Fibroblast of pulmonary artery (primary cell): ENCODE results near the gene KCNH3.

Experiments
- DNase-seq: peaks from one replicate; pipeline ENCODE4 v3.0.0-alpha.2; 2010; ENCODE audit warnings: low read depth
- H3K4me3 ChIP-seq: replicated peaks from 2 replicates; pipeline ENCODE4 v1.5.1; 2011; ENCODE audit warnings: low read depth, mild to moderate bottlenecking, control low read depth, low read length, moderate library complexity
- CTCF ChIP-seq: IDR thresholded peaks from 2 replicates; pipeline ENCODE4 v1.5.1; 2011; ENCODE audit warnings: mild to moderate bottlenecking, control low read depth, low read length, inconsistent platforms; ENCODE audit errors: missing control alignments

Gene KCNH3

GRCh38 chr12:49580572-49581535, 42.0 kb downstream of the KCNH3 start:
- H3K4me3 ChIP-seq, result no peak overlapping the region
- TF ChIP-seq CTCF, result peak; percentile 94
- peak; percentile 77 for DNase-seq

- no peak for TF ChIP-seq CTCF
- no peak overlapping the region for H3K4me3 ChIP-seq
- no peak for DNase-seq
Observed at GRCh38 chr12:49582201-49582600, 43.4 kb downstream of the KCNH3 start.

- TF ChIP-seq CTCF, result no peak
- DNase-seq, result peak; percentile 35
- no peak overlapping the region for H3K4me3 ChIP-seq
Observed at GRCh38 chr12:49582850-49583249, 44.0 kb downstream of the KCNH3 start.

- no peak overlapping the region for H3K4me3 ChIP-seq
- no peak for TF ChIP-seq CTCF
- DNase-seq, result peak; percentile 63
Observed at GRCh38 chr12:49583366-49584094, 44.7 kb downstream of the KCNH3 start.

- no peak for DNase-seq
- no peak overlapping the region for H3K4me3 ChIP-seq
- no peak for TF ChIP-seq CTCF
Observed at GRCh38 chr12:49584591-49584990, 45.8 kb downstream of the KCNH3 start.

- no peak for TF ChIP-seq CTCF
- H3K4me3 ChIP-seq, result no peak overlapping the region
- no peak for DNase-seq
Observed at GRCh38 chr12:49585477-49586459, 46.9 kb downstream of the KCNH3 start.
